Activated CD8-positive, alpha-beta memory T cell treated with anti-CD3 and anti-CD28 coated beads, Interleukin-2, amount 10 ng/mL, durations not matched to agents 7 days and 5 days (primary cell): ENCODE measurements around the gene HSF4. TPM values are rescaled to one million over a fixed set of nuclear protein-coding genes. Genes with fewer than 3 reads are reported as not detected.

ENCODE experiments used
- ATAC-seq: fragments of 150-1000 bp; cut with Tn5 transposase; one replicate; pipeline ENCODE4 v1.10.0; 2021; ENCODE audit warnings: moderate library complexity
- CTCF ChIA-PET: fragments of 350-600 bp; sonication (Branson Sonifier 250); formaldehyde crosslinking; loops from one replicate; lab custom pipeline; 2021; ENCODE audit warnings: antibody characterized with exemption; lab: Charles Lee
- DNase-seq: peaks from one replicate; pipeline ENCODE4 v3.0.0-alpha.2; 2020
- H3K27ac Mint-ChIP-seq: one replicate; pipeline ENCODE4 v1.8.0; 2021; ENCODE audit warnings: mild to moderate bottlenecking, mixed read lengths
- H3K27me3 Mint-ChIP-seq: one replicate; pipeline ENCODE4 v1.8.0; 2021; ENCODE audit warnings: mixed read lengths
- H3K36me3 Mint-ChIP-seq: one replicate; pipeline ENCODE4 v1.8.0; 2021; ENCODE audit warnings: mild to moderate bottlenecking, mixed read lengths
- H3K4me1 Mint-ChIP-seq: one replicate; pipeline ENCODE4 v1.8.0; 2021; ENCODE audit warnings: mixed read lengths
- H3K4me3 Mint-ChIP-seq: one replicate; pipeline ENCODE4 v1.8.0; 2021; ENCODE audit warnings: mild to moderate bottlenecking, moderate library complexity, mixed read lengths
- H3K9me3 Mint-ChIP-seq: one replicate; pipeline ENCODE4 v1.8.0; 2022; ENCODE audit warnings: low read depth, mixed read lengths
- total RNA-seq, 2 experiments: library from RNA; stranded (reverse); gene quantifications; one replicate each; pipeline ENCODE4 v1.2.3, GENCODE V29; 2021

HSF4 gene
- total RNA-seq, 2 experiments from 2014 or later: 15.0 to 43.7 TPM

DNA sequence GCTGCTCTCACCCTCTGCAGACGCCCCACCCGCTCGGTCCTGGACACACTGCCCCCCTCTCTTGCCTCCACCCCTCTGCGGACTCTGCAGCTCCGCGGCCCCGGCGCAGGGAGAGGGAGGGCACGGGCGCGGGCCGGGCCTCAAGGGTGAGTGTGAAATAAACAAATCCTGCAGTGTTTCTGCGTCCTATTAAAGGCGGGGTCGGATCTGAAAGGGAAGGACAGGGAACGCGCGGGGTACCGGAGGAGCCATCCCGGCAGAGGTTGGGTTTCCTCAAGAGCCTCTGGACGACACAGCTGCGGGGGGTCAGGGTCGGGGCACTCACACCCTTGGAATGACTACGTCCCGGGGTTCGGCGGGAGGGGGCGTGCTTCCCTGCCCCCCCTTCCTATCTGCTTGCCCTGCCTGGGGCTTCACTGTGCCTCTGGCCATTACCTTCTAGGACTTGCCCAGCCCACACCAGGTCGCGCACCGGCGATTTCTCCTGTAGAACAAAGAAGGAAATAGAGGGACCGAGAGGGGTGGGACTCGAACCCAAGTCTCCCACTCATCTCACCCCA is 466 bp upstream of the HSF4 start:
- Mint-ChIP-seq H3K36me3 (peaks cover 7% of the 10 kb centered on the region), H3K9me3 (no peaks in the 10 kb centered on the region), H3K27ac (no peak overlapping the region), H3K27me3 (peaks cover 49% of the 10 kb centered on the region), H3K4me3 (peak overlapping the region; percentile 49), H3K4me1 (peaks cover 42% of the 10 kb centered on the region)
- CTCF ChIA-PET: interaction anchor here (1.0 to 17.0 kb wide), 8 partner anchors 9 to 220 kb away, joined by 3 to 395 read pairs (median 4); partner anchors contain the start of gene MATCAP1
- ATAC-seq: no peak
- no peak for DNase-seq

DNA sequence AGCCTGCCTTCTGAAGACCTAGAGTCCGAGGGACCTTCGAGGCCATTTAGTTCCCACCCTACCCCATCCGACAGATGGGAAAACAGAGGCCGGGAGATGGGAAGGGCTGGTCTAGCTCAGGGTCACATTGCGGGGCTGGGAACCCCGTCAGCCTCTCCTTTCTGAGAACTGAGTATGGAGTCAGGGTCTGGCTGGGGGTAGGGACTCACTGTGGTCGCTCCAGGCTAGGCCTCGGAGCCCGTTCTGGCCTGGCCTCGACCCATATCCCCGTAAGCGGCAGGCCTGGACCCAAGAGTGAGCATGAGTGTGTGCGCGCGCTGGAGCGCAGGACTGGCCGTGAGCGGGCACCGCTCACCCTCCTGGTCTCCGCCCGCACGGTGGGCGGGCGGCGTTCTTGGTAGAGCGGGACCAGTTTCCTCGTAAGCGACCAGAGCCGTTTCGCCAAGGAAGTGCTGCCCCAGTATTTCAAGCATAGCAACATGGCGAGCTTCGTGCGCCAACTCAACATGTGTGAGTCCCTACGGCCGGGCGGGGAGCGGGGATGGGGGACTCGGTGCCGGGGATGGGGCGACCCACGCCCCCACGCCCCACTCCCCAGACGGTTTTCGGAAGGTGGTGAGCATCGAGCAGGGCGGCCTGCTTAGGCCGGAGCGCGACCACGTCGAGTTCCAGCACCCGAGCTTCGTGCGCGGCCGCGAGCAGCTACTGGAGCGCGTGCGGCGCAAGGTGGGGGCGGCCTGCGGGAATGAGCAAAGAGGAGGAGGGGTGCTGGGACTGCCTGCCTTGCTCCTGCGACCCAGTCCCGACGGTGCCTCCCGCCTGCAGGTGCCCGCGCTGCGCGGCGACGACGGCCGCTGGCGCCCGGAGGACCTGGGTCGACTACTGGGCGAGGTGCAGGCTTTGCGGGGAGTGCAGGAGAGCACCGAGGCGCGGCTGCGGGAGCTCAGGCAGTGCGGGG is 855 bp downstream of the HSF4 start:
- H3K27ac Mint-ChIP-seq: no peak overlapping the region
- CTCF ChIA-PET: interaction anchor here (0.6 to 17.0 kb wide), 7 partner anchors 10 to 211 kb away, joined by 3 to 395 read pairs (median 5); partner anchors contain the start of gene MATCAP1
- DNase-seq: no peak
- peaks cover 48% of the 10 kb centered on the region for H3K4me1 Mint-ChIP-seq
- no peaks in the 10 kb centered on the region for H3K9me3 Mint-ChIP-seq
- no peak overlapping the region for H3K4me3 Mint-ChIP-seq
- ATAC-seq: no peak
- H3K27me3 Mint-ChIP-seq: peaks cover 58% of the 10 kb centered on the region
- H3K36me3 Mint-ChIP-seq: peaks cover 7% of the 10 kb centered on the region

DNA sequence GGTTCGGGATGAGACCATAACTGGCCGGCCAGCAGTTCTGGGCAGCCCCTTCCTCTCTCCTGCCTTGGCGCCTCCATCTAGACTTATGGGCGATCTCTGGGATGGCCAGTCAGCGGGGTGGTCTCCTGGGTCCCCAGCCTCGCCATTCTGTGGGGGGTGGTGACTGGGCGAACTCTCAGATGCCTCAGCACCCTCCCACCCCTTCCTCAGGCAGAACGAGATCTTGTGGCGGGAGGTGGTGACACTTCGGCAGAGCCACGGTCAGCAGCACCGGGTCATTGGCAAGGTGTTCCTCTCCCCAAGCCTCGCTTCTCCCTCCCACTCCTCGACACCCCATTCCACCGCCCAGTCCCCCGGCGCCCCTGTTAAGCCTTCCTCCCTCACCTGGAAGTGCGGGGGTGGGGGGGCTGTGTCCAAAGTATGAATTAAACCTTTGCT is 1.6 kb downstream of the HSF4 start:
- Mint-ChIP-seq H3K4me1 (peaks cover 50% of the 10 kb centered on the region), H3K27me3 (peaks cover 63% of the 10 kb centered on the region), H3K4me3 (no peak overlapping the region), H3K27ac (no peak overlapping the region), H3K9me3 (no peaks in the 10 kb centered on the region), H3K36me3 (peaks cover 7% of the 10 kb centered on the region)
- CTCF ChIA-PET: interaction anchor here (10.5 to 17.0 kb wide), 2 partner anchors 10 to 151 kb away, joined by 88 to 395 read pairs; no protein-coding TSS in a partner anchor
- no peak for ATAC-seq
- DNase-seq: no peak

- Mint-ChIP-seq H3K4me3 (no peak overlapping the region), H3K27me3 (peaks cover 69% of the 10 kb centered on the region), H3K4me1 (peaks cover 48% of the 10 kb centered on the region), H3K9me3 (no peaks in the 10 kb centered on the region), H3K36me3 (peaks cover 5% of the 10 kb centered on the region), H3K27ac (no peak overlapping the region)
- DNase-seq (no peak), ATAC-seq (no peak)
- CTCF ChIA-PET: interaction anchor here (1.9 to 17.0 kb wide), 3 partner anchors 9 to 152 kb away, joined by 6 to 395 read pairs (median 88); no protein-coding TSS in a partner anchor
Observed at GRCh38 chr16:67166598-67167168, 2.1 kb downstream of the HSF4 start.

DNA sequence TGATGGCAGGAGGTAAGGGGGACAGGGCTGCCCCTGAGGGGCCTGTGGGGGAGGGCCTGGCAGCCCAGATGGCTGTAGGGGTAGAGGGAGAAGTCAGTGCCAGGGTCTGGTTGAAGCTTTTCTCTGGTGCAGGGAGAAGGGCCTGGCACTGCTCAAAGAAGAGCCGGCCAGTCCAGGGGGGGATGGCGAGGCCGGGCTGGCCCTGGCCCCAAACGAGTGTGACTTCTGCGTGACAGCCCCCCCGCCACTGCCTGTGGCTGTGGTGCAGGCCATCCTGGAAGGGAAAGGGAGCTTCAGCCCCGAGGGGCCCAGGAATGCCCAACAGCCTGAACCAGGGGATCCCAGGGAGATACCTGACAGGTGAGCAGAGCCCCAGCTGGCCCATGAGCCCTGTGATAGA is 3.0 kb downstream of the HSF4 start:
- DNase-seq (no peak), ATAC-seq (no peak)
- peaks cover 43% of the 10 kb centered on the region for H3K4me1 Mint-ChIP-seq
- CTCF ChIA-PET: interaction anchor here (0.6 to 4.1 kb wide), 5 partner anchors 8 to 50 kb away, joined by 3 to 39 read pairs (median 5); partner anchors contain the start of genes FBXL8 and TRADD
- peaks cover 3% of the 10 kb centered on the region for H3K36me3 Mint-ChIP-seq
- no peaks in the 10 kb centered on the region for H3K9me3 Mint-ChIP-seq
- H3K27me3 Mint-ChIP-seq: peaks cover 70% of the 10 kb centered on the region
- no peak overlapping the region for H3K4me3 Mint-ChIP-seq
- H3K27ac Mint-ChIP-seq: no peak overlapping the region

DNA sequence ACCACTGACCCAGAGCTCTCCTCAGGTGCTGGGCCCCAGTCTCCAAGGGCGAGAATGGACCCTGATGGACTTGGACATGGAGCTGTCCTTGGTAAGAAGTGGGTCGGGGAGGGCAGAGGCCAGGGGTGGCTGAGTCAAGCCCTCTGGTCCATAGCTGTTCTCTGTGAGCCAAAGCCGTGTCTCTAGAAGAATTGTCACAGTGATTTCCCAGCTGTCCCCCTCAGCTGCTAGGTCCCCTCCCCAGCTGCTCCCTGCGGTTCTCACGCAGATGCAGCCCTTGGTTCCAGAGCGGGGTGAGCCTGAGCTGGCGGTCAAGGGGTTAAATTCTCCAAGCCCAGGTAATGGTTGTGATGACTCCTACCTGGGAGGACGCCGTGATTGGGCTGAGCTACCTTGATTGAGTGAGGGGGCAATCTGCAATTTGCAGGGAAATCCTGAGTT is 4.5 kb downstream of the HSF4 start:
- no peak overlapping the region for H3K27ac Mint-ChIP-seq
- peaks cover 2% of the 10 kb centered on the region for H3K36me3 Mint-ChIP-seq
- DNase-seq: no peak
- no peak overlapping the region for H3K4me3 Mint-ChIP-seq
- H3K9me3 Mint-ChIP-seq: no peaks in the 10 kb centered on the region
- no peak for ATAC-seq
- CTCF ChIA-PET: interaction anchor here (0.6 to 4.1 kb wide), 8 partner anchors 9 to 274 kb away, joined by 3 to 39 read pairs (median 4); partner anchors contain the start of genes FBXL8 and TRADD
- peaks cover 74% of the 10 kb centered on the region for H3K27me3 Mint-ChIP-seq
- peaks cover 47% of the 10 kb centered on the region for H3K4me1 Mint-ChIP-seq

DNA sequence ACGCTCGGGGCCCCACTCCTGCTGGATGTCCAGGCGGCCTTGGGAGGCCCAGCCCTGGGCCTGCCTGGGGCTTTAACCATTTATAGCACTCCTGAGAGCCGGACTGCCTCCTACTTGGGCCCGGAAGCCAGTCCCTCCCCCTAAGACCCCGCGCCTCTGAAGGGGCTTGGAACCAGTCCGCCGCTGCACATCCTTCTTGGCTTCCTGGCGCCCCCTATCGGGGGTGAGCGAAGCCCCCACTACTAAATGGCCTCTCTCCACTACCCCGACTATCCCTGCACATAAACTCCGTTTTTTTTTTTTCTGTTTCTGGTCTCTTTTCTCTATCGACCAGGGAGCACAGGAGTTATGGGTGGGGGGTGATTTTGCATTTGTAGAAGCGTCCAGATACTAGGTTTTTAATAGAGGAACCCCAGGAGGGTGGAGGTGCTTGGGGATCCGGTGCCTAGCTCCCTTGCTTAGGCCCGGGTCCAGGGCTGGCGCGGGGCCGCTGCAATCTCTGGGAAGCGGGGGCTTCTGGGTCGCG is 5.2 kb downstream of the HSF4 start:
- H3K4me1 Mint-ChIP-seq: peaks cover 46% of the 10 kb centered on the region
- H3K27me3 Mint-ChIP-seq: peaks cover 70% of the 10 kb centered on the region
- peak overlapping the region; percentile 66 for H3K27ac Mint-ChIP-seq
- peak; percentile 65 for DNase-seq
- no peaks in the 10 kb centered on the region for H3K9me3 Mint-ChIP-seq
- peaks cover 1% of the 10 kb centered on the region for H3K36me3 Mint-ChIP-seq
- no peak for ATAC-seq
- H3K4me3 Mint-ChIP-seq: peak overlapping the region; percentile 75
- CTCF ChIA-PET: interaction anchor here (0.9 to 4.1 kb wide), 15 partner anchors 10 to 274 kb away, joined by 3 to 39 read pairs (median 8); partner anchors contain the start of genes B3GNT9, E2F4, FBXL8 and MATCAP1

GRCh38 chr16:67170168-67170948 is 5.8 kb downstream of the HSF4 start, which contains the start of gene NOL3:
Gene NOL3 (plus strand): TSS chr16:67170538.
- Mint-ChIP-seq H3K27me3 (peaks cover 67% of the 10 kb centered on the region), H3K36me3 (peaks cover 1% of the 10 kb centered on the region), H3K27ac (peak within 1 kb of the TSS; percentile 66), H3K4me3 (peak within 1 kb of the TSS; percentile 75), H3K9me3 (no peaks in the 10 kb centered on the region), H3K4me1 (peaks cover 44% of the 10 kb centered on the region)
- peak; percentile 73 for DNase-seq
- CTCF ChIA-PET: interaction anchor here (0.9 to 4.1 kb wide), 17 partner anchors 9 to 275 kb away, joined by 3 to 39 read pairs (median 4); partner anchors contain the start of genes B3GNT9, E2F4, FBXL8 and MATCAP1
- ATAC-seq: peak; percentile 24

GRCh38 chr16:67170949-67171649 is 6.6 kb downstream of the HSF4 start:
- ATAC-seq (no peak), DNase-seq (no peak)
- no peaks in the 10 kb centered on the region for H3K9me3 Mint-ChIP-seq
- CTCF ChIA-PET: interaction anchor here (1.1 to 4.1 kb wide), 12 partner anchors 8 to 195 kb away, joined by 3 to 39 read pairs (median 6); partner anchors contain the start of genes B3GNT9, E2F4, FBXL8 and MATCAP1
- peaks cover 1% of the 10 kb centered on the region for H3K36me3 Mint-ChIP-seq
- no peak overlapping the region for H3K27ac Mint-ChIP-seq
- H3K4me1 Mint-ChIP-seq: peaks cover 42% of the 10 kb centered on the region
- H3K27me3 Mint-ChIP-seq: peaks cover 65% of the 10 kb centered on the region
- peak overlapping the region; percentile 75 for H3K4me3 Mint-ChIP-seq

DNA sequence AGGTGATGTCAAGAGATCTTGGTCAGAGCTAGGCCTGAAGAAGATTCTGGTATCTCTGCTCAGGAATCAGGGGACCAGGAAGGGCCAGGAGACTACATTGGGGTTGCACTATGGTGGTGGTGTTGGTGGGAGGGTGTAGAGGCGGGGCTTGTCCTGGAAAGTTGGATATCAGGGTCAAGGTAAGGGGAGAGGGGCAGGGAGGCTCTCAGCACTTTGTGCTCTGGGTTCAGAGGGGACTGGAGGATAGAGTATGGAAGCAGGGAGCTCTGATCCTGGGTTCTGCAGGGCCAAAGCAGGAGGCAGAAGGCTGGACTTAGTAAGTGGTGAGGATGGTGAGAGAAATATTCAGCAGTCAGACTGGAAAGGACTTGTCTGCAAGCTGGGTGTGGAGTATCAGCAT is 8.8 kb downstream of the HSF4 start:
- CTCF ChIA-PET: interaction anchor here (1.0 to 5.7 kb wide), 5 partner anchors 11 to 308 kb away, joined by 3 to 88 read pairs (median 6); partner anchors contain the start of genes ATP6V0D1, EXOC3L1, FBXL8 and HSF4
- Mint-ChIP-seq H3K4me1 (peaks cover 41% of the 10 kb centered on the region), H3K27me3 (peaks cover 55% of the 10 kb centered on the region), H3K36me3 (peaks cover 1% of the 10 kb centered on the region), H3K9me3 (no peaks in the 10 kb centered on the region), H3K27ac (peak overlapping the region; percentile 69), H3K4me3 (peak overlapping the region; percentile 76)
- ATAC-seq (no peak), DNase-seq (no peak)
